ACHN (cell line): ENCODE data around the gene ROR2.
"Not testable (repeated sequence)": the region's sequence is repeated elsewhere in the genome, so short reads cannot be mapped to it uniquely, and the experiment has no call there.

Source experiments
- DNase-seq: peaks from one replicate; pipeline ENCODE4 v3.0.0-alpha.2; 2015
- in situ Hi-C: cut with HindIII; loops from 2 replicates; pipeline ENCODE4 v1.10.0; 2017; ENCODE audit warnings: low sequenced_read_pairs, low pct_ligation_motif_present, low pct_unique_long_range_greater_than_20kb

The ROR2 gene

DNA sequence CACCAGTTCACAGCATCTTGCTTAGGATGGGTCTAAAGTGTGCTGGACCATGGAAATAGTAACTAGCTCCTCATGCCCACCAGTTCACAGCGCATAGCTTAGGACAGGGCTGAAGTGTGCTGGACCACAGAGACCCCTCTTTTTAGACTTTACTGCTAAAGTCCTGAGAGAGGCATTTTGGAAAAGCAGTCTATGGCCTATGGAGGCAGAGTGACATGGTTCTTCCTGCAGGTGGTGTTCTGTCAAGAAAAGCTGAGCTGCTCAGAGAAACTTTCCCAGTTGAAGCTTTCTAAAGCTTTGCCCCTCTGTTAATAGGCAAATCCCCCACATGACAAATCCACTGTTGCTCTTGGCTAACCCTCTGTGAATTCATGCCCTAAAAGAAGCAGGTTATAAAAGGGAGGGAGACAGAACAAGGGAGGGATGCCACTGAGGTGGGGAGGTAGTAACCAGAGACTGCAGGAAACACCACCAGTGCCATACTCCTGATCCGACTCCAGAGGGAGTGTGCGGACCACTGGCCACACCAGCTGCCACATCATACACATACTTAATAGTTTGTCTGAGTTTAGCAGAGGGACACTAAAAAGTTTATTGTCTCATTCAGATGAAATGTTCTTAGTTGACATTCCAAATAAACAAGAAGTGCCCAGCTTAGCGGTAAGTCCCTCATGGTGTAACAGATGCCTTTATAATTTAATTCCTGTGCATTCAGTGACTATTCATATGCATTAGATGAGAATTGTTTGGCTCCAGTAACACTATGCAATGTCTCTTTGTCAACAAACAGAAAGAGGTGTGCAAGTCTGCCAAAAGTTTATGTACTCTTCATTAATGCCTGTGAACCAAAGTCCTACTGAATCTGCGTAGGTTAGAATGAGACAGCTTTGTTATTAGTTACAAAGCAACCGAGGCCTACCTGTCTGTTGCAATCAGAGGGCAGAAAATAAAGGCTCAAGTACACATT lies 290.2 kb downstream of the ROR2 start:
- in situ Hi-C loops = no loop called here
- peak; percentile 5 for DNase-seq

DNA sequence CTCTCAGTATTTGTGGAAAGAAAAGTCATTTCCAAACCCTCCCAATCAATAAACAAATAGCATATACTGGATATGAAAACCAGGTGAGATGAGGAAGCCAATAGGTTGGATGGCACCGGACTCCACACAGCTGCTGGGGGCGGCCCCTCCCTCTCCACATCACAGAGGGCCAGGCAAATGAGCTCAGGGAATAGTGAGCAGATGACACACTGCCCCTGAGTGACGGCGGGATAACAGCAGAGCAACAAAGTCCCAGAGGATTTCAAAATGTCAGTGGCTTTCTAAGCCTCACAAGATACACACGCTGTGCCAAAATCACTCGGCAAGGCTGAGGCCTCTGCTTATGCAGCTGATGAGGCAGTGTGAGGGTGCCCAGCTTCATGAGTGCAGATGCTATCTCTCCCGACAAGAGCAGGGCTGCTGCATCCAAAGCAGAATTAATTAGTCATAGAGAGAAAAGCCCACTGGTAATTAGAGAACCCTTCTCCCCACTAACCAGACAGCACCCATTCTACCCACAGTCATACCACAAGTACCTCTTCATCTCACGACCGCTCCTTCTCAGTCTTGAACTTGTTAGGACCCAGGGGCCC lies 291.4 kb downstream of the ROR2 start:
- in situ Hi-C loops = no loop called here
- no peak for DNase-seq

DNA sequence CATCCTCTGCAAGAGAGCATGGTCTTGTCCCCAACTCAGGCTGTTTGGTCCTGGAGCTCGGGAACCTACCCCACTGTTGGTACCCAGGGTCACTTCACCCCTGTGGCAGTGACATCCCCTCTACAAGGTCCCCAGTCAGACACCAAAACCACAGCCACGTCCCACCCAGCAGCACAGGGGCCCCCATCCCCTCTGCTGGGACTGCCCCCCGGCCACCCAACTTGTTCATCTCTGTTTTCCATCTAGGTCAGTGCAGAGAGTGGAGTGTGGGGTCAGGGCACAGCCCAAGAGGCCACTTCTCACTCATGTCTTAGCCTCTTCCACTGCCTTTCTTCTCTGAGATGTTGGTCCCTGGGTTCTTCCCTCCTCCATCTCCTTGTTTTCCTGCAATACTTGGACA lies 292.5 kb downstream of the ROR2 start:
- DNase-seq = no peak
- in situ Hi-C loops = no loop called here

DNA sequence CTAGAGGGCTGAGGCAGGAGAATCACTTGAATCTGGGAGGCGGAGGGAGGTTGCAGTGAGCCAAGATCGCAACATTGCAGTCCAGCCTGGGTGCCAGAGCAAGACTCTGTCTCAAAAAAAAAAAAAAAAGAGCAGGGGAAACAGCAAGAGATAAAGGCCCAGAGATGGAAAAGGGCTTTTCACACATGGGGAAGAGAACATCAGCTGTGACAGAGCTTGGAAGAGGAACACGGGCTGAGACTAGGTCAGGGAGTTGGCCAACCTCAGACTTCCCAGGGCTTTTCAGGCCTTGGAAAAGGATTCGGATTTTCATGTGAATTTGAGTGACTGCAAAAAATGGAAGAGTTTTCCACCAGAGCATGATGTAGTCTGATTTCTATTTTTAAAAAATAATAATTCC lies 294.4 kb downstream of the ROR2 start:
- DNase-seq = no peak
- in situ Hi-C loops = no loop called here

DNA sequence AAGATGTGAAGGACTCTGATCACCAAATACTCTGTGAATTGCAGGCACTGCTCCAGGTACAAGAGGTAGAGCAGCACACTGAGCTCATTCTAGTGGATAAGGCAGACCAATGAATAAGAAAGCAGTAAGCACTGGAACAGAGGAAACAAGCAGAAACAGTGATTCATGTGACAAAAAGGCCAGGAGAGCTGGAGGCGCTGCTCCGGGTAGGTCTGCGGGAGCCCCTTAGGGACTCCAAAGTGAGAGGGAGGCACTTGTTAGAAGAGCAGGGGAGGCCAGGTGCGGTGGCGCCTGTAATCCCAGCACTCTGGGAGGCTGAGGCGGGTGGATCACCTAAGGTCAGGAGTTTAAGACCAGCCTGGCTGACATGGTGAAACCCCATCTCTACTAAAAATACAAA lies 294.8 kb downstream of the ROR2 start:
- in situ Hi-C loops = no loop called here
- no peak for DNase-seq

DNA sequence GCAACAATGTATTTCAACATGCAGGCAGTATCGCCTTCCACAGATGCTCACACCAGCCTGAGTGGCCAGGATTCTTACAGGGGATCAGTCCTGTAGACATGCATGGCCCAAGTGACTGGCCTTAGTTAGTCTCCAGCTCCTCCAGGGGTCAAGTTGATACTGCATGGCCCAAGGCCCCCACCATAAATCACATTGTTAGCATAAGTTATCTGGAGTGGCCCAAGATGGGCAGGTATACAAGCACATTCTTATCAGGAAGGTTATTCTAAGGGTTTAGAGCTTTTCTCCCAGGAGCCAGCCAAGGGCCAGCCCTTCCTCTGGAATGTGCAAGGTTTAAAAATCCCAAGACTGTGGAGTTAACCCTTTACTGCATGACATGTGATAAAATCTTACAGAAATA lies 295.5 kb downstream of the ROR2 start:
- in situ Hi-C loops = no loop called here
- no peak for DNase-seq

DNA sequence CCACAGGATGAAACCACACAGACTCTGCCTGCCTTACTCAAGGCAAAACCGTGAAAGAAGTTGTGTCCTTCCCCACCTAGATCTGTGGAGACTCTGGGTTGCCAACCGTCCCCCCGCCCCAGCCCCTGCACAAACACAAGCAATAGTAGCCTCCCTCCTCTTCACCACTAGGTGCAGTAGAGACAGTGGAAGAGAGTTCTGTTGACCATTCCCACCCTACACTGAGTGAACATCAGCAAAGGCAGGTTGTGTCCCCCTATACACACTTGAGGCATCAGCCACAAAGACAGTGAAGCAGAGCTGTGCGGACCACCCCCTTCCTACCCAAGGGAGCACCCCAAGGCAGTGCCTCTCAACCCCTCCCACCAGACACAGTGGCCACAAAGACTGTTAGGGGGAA lies 302.7 kb downstream of the ROR2 start:
- DNase-seq = no peak
- in situ Hi-C loops = no loop called here

DNA sequence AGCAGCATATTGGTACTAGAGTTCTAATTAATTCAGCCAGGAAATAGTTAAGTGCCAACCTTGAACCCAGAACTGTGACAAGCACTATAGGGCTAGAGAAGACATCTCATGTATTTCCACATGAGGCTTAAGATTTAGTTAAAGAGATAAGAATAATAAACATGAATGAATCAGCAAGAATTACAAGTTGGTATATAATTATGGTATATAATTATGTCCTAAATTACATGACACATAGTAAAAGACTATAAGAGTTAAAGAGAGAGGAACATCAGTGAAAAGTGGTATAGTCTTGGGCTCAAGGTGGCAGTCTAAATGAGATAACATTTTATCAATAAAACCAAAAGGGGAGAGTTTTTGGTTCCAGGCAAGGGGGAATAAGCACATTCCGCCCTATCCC lies 303.3 kb downstream of the ROR2 start:
- in situ Hi-C loops = no loop called here
- no peak for DNase-seq

DNA sequence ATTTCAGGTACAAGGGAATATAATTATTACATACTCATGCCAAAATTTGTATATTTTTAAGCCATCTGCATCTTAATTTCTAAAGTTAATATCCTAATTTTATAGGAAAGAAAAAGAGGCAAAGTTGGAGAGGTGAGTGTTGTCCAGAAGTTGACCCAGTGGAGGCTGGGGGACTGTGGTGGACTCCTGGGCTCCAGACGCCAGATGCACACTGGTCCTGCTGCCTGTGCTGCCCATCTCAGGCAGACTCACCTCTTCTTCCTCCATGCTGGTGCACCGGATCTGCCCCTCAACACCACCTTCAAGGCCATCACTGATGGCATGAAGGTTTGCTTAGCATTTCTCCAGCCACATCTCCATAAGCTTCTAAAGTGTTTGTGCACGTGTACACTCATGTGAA lies 305.6 kb downstream of the ROR2 start:
- no peak for DNase-seq
- in situ Hi-C loops = no loop called here

DNA sequence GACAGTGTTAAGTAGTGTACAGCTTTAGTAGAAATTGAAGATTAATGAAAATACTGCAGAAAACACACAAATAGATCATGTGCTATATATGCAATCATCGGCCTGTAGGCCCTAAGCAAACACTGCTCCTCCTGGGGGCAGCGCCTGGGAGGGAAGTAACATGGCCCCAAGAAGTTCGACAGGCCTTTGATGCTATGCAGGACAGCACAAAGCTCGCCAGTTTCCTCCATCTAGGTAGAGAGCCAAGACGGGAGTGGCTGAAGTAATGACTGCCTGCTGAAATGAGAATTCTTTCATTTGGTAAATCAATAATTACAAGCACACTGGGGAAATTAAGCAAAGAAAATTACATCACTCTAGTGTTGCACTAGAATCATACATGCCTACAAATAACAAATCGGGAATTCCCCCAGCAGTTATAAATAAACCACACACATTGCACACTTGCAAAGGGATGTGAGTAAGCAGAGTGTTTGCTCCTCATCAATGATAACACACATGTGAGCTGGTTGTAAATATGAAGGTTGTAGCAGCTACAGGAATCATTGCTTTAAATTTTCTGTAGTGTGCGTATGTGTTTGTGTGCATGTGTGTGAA lies 306.4 kb downstream of the ROR2 start:
- in situ Hi-C loops = no loop called here
- no peak for DNase-seq

DNA sequence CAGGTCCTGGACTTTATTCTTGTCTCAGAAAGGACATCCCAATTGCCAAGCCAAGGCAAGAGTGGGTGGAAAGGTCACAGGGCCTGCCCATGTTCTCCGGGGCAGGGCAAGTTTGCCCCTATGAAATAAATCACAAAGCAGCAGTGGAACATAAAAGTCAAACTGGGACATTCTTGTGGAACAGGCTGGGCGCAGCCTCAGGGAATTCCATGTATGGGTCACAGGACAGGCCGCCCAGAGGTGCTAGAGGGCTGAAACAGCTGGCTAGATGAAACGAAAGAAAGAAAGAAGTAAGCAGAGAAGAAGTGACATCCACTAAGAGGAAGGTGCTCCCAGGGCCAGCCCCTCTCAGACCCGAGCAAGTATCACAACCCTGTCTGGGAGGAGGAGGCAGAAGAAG lies 307.3 kb downstream of the ROR2 start:
- in situ Hi-C loops = no loop called here
- no peak for DNase-seq

DNA sequence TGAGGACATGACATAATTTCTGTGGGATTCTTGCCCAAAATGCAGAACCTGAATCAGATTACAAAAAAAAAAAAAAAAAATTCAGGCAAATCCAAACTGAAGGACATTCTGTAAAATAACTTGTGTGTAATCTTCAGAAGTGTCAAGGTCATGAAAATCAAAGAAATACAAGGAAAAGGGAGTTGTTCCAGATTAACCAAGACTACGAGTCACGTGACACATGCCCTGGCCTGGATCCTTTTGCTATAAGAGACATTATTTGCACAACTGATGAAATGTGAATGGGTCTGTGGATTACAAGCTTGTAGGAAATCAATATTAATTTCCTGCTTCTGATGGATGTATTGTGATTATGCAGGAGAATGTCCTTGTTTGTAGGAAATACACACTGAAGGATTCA lies 309.6 kb downstream of the ROR2 start:
- in situ Hi-C loops = no loop called here
- DNase-seq = no peak

DNA sequence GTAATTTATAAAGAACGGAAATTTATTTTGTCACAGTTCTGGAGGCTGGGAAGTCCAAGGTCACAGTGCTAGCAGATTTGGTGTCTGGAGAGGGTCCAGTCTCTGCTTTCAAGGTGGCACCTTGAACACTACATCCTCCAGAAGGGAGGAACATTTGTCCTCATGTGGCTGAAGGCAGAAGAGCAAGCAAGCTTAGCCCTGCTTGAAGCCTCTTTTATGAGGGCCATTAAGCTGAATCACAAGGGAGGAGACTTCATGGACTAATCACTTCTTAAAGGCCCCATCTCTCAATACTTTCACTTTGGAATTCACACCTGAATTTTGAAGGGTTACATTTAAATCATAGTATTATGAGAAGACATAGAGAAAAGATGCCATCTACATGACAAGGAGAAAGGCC lies 311.0 kb downstream of the ROR2 start:
- in situ Hi-C loops = no loop called here
- no peak for DNase-seq

DNA sequence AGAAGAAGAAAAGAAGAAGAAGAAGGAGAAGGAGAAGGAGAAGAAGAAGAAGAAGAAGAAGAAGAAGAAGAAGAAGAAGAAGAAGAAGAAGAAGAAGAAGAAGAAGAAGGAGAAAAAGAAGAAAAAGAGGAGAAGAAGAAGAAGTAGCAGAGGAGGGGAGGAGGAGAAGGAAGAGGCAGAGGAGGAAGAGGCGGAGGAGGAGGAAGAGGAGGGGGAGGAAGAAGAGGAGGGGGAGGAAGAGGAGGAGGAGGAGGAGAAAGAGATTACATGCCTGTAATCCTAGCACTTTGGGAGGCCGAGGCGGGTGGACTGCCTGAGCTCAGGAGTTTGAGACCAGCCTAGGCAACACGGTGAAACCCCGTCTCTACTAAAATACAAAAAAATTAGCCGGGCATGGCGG lies 315.2 kb downstream of the ROR2 start:
- in situ Hi-C loops, DNase-seq: not testable (repeated sequence)

DNA sequence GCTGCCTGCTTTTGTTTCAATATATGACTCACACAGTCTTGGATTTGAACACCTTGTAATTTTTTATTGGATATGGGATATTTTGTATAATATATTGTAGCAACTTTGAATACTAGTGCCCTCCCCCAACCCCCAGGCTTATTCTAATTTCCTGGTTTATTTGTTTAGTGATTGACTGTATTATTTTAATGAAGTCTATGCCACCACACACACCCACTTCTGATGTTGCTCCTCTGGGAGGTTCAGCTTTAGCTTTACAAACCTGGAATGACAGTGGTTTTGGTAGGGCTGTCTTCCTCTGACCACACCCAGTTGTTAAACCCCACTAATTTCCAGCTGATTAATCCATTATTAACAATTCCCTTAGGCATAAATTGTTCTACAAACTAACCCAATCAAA lies 320.3 kb downstream of the ROR2 start:
- in situ Hi-C loops = no loop called here

DNA sequence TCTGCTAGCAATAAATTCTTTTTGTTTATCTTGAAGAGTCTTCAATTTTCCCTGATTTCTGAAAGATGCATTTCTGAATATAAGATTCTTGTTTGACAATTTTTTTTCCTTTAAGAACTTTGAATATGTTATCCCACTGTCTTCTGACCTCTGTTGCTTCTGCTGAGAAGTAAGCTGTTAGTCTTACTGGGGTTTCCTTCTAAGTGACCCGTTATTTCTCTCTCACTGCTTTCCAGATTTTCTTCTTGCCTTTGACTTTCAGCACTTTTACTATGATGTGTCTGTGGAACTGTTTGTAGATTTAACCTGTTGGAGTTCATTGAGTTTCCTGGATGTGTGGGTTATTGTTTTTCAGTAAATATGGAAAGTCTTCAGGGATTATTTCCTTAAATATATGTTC lies 321.1 kb downstream of the ROR2 start:
- in situ Hi-C loops = no loop called here
- DNase-seq = no peak

More for the DNA sequence above, 320.3 kb downstream of the ROR2 start:
- DNase-seq = no peak

DNA sequence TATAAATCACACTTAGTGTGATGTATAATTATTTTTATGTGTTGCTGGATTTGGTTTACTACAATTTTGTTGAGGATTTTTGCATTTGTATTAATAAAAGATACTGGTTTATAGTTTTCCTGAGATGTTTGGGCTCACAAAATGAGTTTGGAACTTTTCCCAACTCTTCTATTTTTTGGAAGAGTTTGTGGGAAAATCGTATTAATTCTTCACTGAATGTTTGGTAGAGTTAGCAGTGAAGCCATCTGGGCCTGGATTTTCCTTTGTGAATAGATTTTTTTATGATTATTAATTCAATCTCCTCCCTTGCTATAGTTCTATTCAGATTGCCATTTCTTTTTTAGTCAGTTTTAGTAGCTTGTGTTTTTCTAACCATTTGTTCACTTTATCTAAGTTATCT lies 324.7 kb downstream of the ROR2 start:
- no peak for DNase-seq
- in situ Hi-C loops = no loop called here

DNA sequence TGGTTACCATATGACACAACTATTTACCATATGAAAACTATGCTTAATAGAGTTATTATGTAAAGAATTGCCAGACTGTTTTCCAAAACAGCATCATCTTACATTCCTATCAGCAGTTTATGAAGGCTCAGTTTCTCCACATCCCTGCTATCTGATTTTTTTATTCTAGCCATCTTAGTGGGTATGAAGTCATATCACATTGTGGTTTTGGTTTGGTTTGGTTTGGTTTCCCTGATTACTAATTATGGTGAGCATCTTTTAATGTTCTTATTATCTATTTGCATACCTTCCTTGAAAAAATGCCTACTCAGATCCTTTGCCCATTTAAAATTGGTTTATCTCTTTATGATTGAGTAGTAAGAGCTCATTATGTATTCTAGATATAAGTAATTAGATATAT lies 327.0 kb downstream of the ROR2 start:
- DNase-seq = no peak
- in situ Hi-C loops = no loop called here

DNA sequence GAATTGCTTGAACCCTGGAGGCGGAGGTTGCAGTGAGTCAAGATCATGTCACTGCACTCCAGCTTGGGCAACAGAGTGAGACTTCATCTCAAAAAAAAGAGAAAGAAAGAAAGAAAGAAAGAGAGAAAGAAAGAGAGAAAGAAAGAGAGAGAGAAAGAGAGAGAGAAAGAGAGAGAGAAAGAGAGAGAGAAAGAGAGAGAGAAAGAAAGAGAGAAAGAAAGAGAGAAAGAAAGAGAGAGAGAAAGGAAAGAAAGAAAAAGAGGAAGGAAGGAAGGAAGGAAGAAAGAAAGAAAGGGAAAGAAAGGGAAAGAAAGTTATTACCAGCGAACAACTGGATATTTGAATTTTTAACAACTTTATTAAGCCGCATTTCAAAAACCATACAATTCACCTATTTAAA lies 327.9 kb downstream of the ROR2 start:
- DNase-seq, in situ Hi-C loops: not testable (repeated sequence)

DNA sequence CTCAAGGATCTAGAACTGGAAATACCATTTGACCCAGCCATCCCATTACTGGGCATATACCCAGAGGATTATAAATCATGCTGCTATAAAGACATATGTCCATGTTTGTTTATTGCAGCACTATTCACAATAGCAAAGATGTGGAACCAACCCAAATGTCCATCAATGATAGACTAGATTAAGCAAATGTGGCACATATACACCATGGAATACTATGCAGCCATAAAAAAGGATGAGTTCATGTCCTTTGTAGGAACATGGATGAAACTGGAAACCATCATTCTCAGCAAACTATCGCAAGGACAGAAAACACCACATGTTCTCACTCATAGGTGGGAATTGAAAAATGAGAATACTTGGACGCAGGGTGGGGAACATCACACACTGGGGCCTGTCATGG lies 336.0 kb downstream of the ROR2 start:
- DNase-seq, in situ Hi-C loops: not testable (repeated sequence)
